H1 (cell line): Measurements from ENCODE around the gene CUBN. TPM values are rescaled to one million over a fixed set of nuclear protein-coding genes. Genes with fewer than 3 reads are reported as not detected.

Experiments
- CTCF ChIA-PET: fragments of 300-600 bp; sonication (Branson Sonifier 250); formaldehyde crosslinking; loops from one replicate; lab custom pipeline; 2021; ENCODE audit not compliant: partially characterized antibody; lab: Charles Lee
- POLR2A ChIA-PET: fragments of 300-600 bp; sonication (Branson Sonifier 250); formaldehyde crosslinking; loops from one replicate; lab custom pipeline; 2021; ENCODE audit warnings: inconsistent platforms; ENCODE audit not compliant: partially characterized antibody; lab: Charles Lee
- DNase-seq, 2 experiments: peaks; one replicate each; pipeline versions ENCODE4 v3.0.0 to v3.0.0-alpha.2; 2010 to 2022; ENCODE audit warnings: low spot score in 2 of 2, low read depth in 1 of 2, mixed read lengths in 1 of 2
- FAIRE-seq: peaks from 2 replicates; lab custom pipeline; 2011; peaks lifted over from hg19 to GRCh38; lab: Jason Lieb, UNC
- H2AFZ ChIP-seq: 2 replicates; pipeline ENCODE4 v1.8.1; 2012; ENCODE audit warnings: low read length, inconsistent platforms
- H2AK5ac ChIP-seq: 2 replicates; pipeline ENCODE4 v1.6.1; 2013; ENCODE audit warnings: low read depth, low read length
- H2BK120ac ChIP-seq: replicated peaks from 2 replicates; pipeline ENCODE3; 2013; ENCODE audit warnings: low read depth, low read length, inconsistent platforms
- H2BK12ac ChIP-seq: 2 replicates; pipeline ENCODE4 v1.6.1; 2013; ENCODE audit warnings: low read depth, low read length
- H2BK15ac ChIP-seq: 2 replicates; pipeline ENCODE4 v1.6.1; 2013; ENCODE audit warnings: low read length
- H2BK20ac ChIP-seq: 2 replicates; pipeline ENCODE4 v1.6.1; 2013; ENCODE audit warnings: low read length
- H2BK5ac ChIP-seq: 2 replicates; pipeline ENCODE4 v1.6.1; 2013; ENCODE audit warnings: low read depth, low read length
- H3K14ac ChIP-seq: 2 replicates; pipeline ENCODE4 v1.6.1; 2013; ENCODE audit warnings: inconsistent platforms; ENCODE audit not compliant: insufficient read length
- H3K18ac ChIP-seq: 2 replicates; pipeline ENCODE4 v1.6.1; 2013; ENCODE audit warnings: low read length; ENCODE audit errors: extremely low read depth
- H3K23ac ChIP-seq: 2 replicates; pipeline ENCODE4 v1.6.1; 2013; ENCODE audit warnings: inconsistent platforms; ENCODE audit not compliant: insufficient read length
- H3K23me2 ChIP-seq: 2 replicates; pipeline ENCODE4 v1.6.1; 2013; ENCODE audit warnings: low read depth, low read length
- H3K27ac ChIP-seq: 2 replicates; pipeline ENCODE4 v1.6.1; 2011; ENCODE audit warnings: low read depth, low read length, inconsistent platforms
- H3K27me3 ChIP-seq, 4 experiments: replicated peaks in 1 of 4; 1 replicate in 1 of 4; 2 replicates in 3 of 4; pipeline versions ENCODE4 v1.6.1 to v1.8.1; 2011 to 2013; ENCODE audit warnings: low read length in 3 of 4, mild to moderate bottlenecking in 3 of 4, inconsistent platforms in 2 of 4, mixed read lengths in 2 of 4, moderate library complexity in 1 of 4; ENCODE audit not compliant: control insufficient read depth in 3 of 4, insufficient read depth in 3 of 4; ENCODE audit errors: extremely low read depth in 1 of 4
- H3K36me3 ChIP-seq, 4 experiments: 2 replicates each; pipeline versions ENCODE4 v1.6.1 to v1.8.1; 2011 to 2013; ENCODE audit warnings: mild to moderate bottlenecking in 4 of 4, low read length in 3 of 4, moderate library complexity in 2 of 4, control low read depth in 1 of 4, inconsistent platforms in 1 of 4; ENCODE audit not compliant: insufficient read depth in 4 of 4, control insufficient read depth in 2 of 4
- H3K4ac ChIP-seq: replicated peaks from 2 replicates; pipeline ENCODE3; 2013; ENCODE audit warnings: low read length, low read depth, mixed read lengths, inconsistent platforms; ENCODE audit not compliant: insufficient read length
- H3K4me1 ChIP-seq, 4 experiments: replicated peaks in 1 of 4; 1 replicate in 1 of 4; 2 replicates in 3 of 4; pipeline versions ENCODE4 v1.6.1 to v1.8.1; 2011 to 2013; ENCODE audit warnings: low read length in 3 of 4, inconsistent platforms in 2 of 4, mixed read lengths in 1 of 4; ENCODE audit not compliant: insufficient read depth in 4 of 4, control insufficient read depth in 3 of 4
- H3K4me2 ChIP-seq, 2 experiments: 2 replicates each; pipeline versions ENCODE4 v1.6.1 to v1.8.1; 2011 to 2013; ENCODE audit warnings: low read depth in 2 of 2, low read length in 2 of 2, control low read depth in 1 of 2, inconsistent platforms in 1 of 2, mild to moderate bottlenecking in 1 of 2; ENCODE audit not compliant: insufficient read depth in 1 of 2
- H3K4me3 ChIP-seq, 4 experiments: fragments of 200-600, 300-600 bp in 1 of 4; sonication (generic), shearing (Covaris generic), sonication (Bioruptor Twin) in 1 of 4; 2 replicates each; pipeline versions ENCODE4 v1.5.1 to v1.8.1; 2011 to 2016; ENCODE audit warnings: low read length in 4 of 4, low read depth in 3 of 4, control low read depth in 2 of 4, inconsistent platforms in 2 of 4, mild to moderate bottlenecking in 2 of 4, mixed read lengths in 1 of 4, moderate library complexity in 1 of 4; ENCODE audit not compliant: insufficient read depth in 2 of 4; ENCODE audit errors: extremely low read depth in 1 of 4
- H3K56ac ChIP-seq: replicated peaks from 2 replicates; pipeline ENCODE3; 2013; ENCODE audit warnings: low read depth, mild to moderate bottlenecking, mixed read lengths, low read length, inconsistent platforms; ENCODE audit not compliant: insufficient read length
- H3K79me1 ChIP-seq: 2 replicates; pipeline ENCODE4 v1.6.1; 2013; ENCODE audit warnings: low read depth, low read length, control low read depth
- H3K79me2 ChIP-seq, 2 experiments: 2 replicates each; pipeline versions ENCODE4 v1.6.1 to v1.8.1; 2012 to 2013; ENCODE audit warnings: low read length in 2 of 2, mild to moderate bottlenecking in 2 of 2, inconsistent platforms in 1 of 2; ENCODE audit not compliant: insufficient read depth in 2 of 2, control insufficient read depth in 1 of 2
- H3K9ac ChIP-seq, 4 experiments: replicated peaks in 1 of 4; 1 replicate in 1 of 4; 2 replicates in 3 of 4; pipeline versions ENCODE4 v1.6.1 to v1.8.1; 2011 to 2013; ENCODE audit warnings: low read depth in 3 of 4, low read length in 3 of 4, control low read depth in 2 of 4, mild to moderate bottlenecking in 2 of 4, moderate library complexity in 2 of 4, inconsistent platforms in 1 of 4; ENCODE audit errors: extremely low read depth in 1 of 4
- H3K9me3 ChIP-seq, 2 experiments: 2 replicates each; pipeline versions ENCODE4 v1.6.1 to v1.8.1; 2012 to 2013; ENCODE audit warnings: mild to moderate bottlenecking in 2 of 2, moderate library complexity in 2 of 2, control low read depth in 1 of 2, inconsistent platforms in 1 of 2, low read depth in 1 of 2, low read length in 1 of 2, mixed read lengths in 1 of 2; ENCODE audit not compliant: insufficient read depth in 2 of 2
- H4K20me1 ChIP-seq, 2 experiments: replicated peaks in 1 of 2; 2 replicates each; pipeline versions ENCODE3 to v1.8.1; 2011 to 2013; ENCODE audit warnings: inconsistent platforms in 2 of 2, low read length in 2 of 2, mild to moderate bottlenecking in 1 of 2; ENCODE audit not compliant: insufficient read depth in 2 of 2, control insufficient read depth in 1 of 2
- H4K5ac ChIP-seq: 2 replicates; pipeline ENCODE4 v1.6.1; 2013; ENCODE audit warnings: low read length, low read depth, mixed read lengths, inconsistent platforms; ENCODE audit not compliant: insufficient read length
- H4K8ac ChIP-seq: 2 replicates; pipeline ENCODE4 v1.8.0; 2013; ENCODE audit warnings: mild to moderate bottlenecking, moderate library complexity, low read length, inconsistent platforms; ENCODE audit not compliant: insufficient read depth; ENCODE audit errors: extremely low read depth
- H4K91ac ChIP-seq: replicated peaks from 2 replicates; pipeline ENCODE3; 2013; ENCODE audit warnings: low read length, mixed read lengths, inconsistent platforms; ENCODE audit not compliant: insufficient read length
- ASH2L ChIP-seq: fragments of 200-600, 300-600 bp; sonication (generic); IDR thresholded peaks from one replicate; pipeline ENCODE4 v1.7.1; 2017; ENCODE audit warnings: low read length
- BACH1 ChIP-seq: IDR thresholded peaks from 2 replicates; pipeline ENCODE4 v1.6.1; 2012; ENCODE audit warnings: low read length, improper control_type of control experiment
- CHD1 ChIP-seq: IDR thresholded peaks from 2 replicates; pipeline ENCODE4 v1.6.1; 2012; ENCODE audit warnings: low read depth, low read length, improper control_type of control experiment
- EGR1 ChIP-seq: IDR thresholded peaks from 2 replicates; pipeline ENCODE4 v1.6.1; 2011; ENCODE audit warnings: low read depth, low read length, borderline replicate concordance
- EZH2 ChIP-seq: fragments of 200-600 bp; sonication (generic); IDR thresholded peaks from 2 replicates; pipeline ENCODE4 v1.7.1; 2012; ENCODE audit warnings: low read depth, mild to moderate bottlenecking, moderate library complexity, low read length, inconsistent platforms; ENCODE audit not compliant: severe bottlenecking
- JUN ChIP-seq: IDR thresholded peaks from 2 replicates; pipeline ENCODE4 v1.6.1; 2011; ENCODE audit warnings: low read depth, mild to moderate bottlenecking, improper control_type of control experiment, low read length
- KDM1A ChIP-seq: fragments of 200-600, 300-600 bp; sonication (generic); IDR thresholded peaks from 2 replicates; pipeline ENCODE4 v1.7.1; 2016; ENCODE audit warnings: mild to moderate bottlenecking, low read length, borderline replicate concordance
- RBBP5 ChIP-seq: IDR thresholded peaks from 2 replicates; pipeline ENCODE4 v1.7.1; 2012; ENCODE audit warnings: low read depth, mild to moderate bottlenecking, inconsistent platforms, low read length, moderate library complexity, borderline replicate concordance
- RFX5 ChIP-seq: IDR thresholded peaks from 2 replicates; pipeline ENCODE4 v1.6.1; 2011; ENCODE audit warnings: low read depth, low read length, improper control_type of control experiment, borderline replicate concordance
- SIRT6 ChIP-seq: IDR thresholded peaks from one replicate; pipeline ENCODE4 v1.7.1; 2012; ENCODE audit warnings: low read length, inconsistent platforms
- TAF7 ChIP-seq: optimal IDR thresholded peaks from 2 replicates; pipeline ENCODE3; 2011; ENCODE audit warnings: low read depth, mild to moderate bottlenecking, inconsistent platforms, low read length, moderate library complexity, borderline replicate concordance
- TBP ChIP-seq: IDR thresholded peaks from 2 replicates; pipeline ENCODE4 v1.6.1; 2011; ENCODE audit warnings: low read depth, low read length, improper control_type of control experiment
- YY1 ChIP-seq: IDR thresholded peaks from 2 replicates; pipeline ENCODE4 v1.6.1; 2011; ENCODE audit warnings: low read depth, mild to moderate bottlenecking, low read length
- WGBS, 2 experiments: shearing (Covaris generic) in 1 of 2; methylation state at CpG; one replicate each; pipeline versions ENCODE4 v1.1.6 to v1.1.7; 2013 to 2015; ENCODE audit warnings: low lambda C conversion rate in 2 of 2, mixed read lengths in 2 of 2, inconsistent platforms in 1 of 2, low coverage in 1 of 2, missing lambda C conversion rate in 1 of 2; ENCODE audit not compliant: insufficient replicate concordance in 2 of 2, insufficient coverage in 1 of 2, insufficient read length in 1 of 2; ENCODE audit errors: extremely low coverage in 1 of 2, missing lambda C conversion rate in 1 of 2; 5-methylcytosine and 5-hydroxymethylcytosine counted together
- polyA plus RNA-seq, 7 experiments: library from polyadenylated mRNA; depleted of rRNA in 3 of 7; stranded (reverse) in 5 of 7; unstranded in 2 of 7; fragments of >200 nt in 5 of 7; fragments of 200-250 nt in 2 of 7; gene quantifications; 1 replicate in 5 of 7; 2 replicates in 1 of 7; 4 replicates in 1 of 7; pipeline versions ENCODE4 v1.2.1 to v1.2.3, GENCODE V29; 2011 to 2013; ENCODE audit warnings: missing spikeins in 2 of 7, mixed read lengths in 2 of 7
- total RNA-seq: library from RNA; stranded (reverse); fragmentation: NEBNext Ultra II Directional; extraction: Animal tissue kit (Norgen Biotek cat#: 25700); gene quantifications from 2 replicates; pipeline ENCODE4 v1.2.1, GENCODE V29; 2021
- TF ChIP-seq, protein P1 (sequence below): IDR thresholded peaks from 2 replicates; pipeline ENCODE4 v1.6.1; 2012; ENCODE audit warnings: inconsistent platforms

Gene CUBN
- total and polyA plus RNA-seq, 2 of the 8 experiments (the other 6 are each of a cell fraction or from before 2014, with no cell fraction given), result 0.04 to 0.08 TPM

DNA sequence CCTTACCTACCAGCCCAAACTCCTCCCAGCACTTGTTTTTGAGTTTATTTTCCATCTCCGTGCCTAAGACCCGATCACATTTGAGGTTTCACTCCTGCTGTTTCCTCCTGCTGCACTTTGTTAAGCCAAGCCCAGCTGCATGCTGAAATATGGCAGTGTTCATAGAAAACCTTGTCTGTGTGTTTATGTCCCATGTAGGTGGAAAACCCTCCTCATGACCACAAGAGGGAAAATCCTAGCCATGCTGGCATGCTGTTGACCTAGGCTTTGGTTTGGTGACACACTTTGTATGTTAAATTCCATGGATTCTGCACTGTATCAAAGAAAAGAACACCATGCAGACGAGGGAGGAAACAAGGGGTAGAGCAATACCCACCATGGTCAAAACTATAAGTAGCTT lies 154.4 kb downstream of the CUBN start:
- Histone ChIP-seq H4K5ac (no peak overlapping the region), H3K9ac (no peak overlapping the region), H3K27ac (no peak overlapping the region), H4K8ac (no peak overlapping the region), H2AFZ (peak overlapping the region; percentile 70; the same call in 1 of the 2 replicates), H3K4ac (no peak overlapping the region), H2BK5ac (no peak overlapping the region), H3K56ac (no peak overlapping the region), H3K79me2 (no peaks in the 10 kb centered on the region), H3K4me1 (no peaks in the 10 kb centered on the region), H4K20me1 (no peaks in the 10 kb centered on the region), H4K91ac (no peak overlapping the region), H3K9me3 (no peaks in the 10 kb centered on the region; a peak in 1 of 4 replicates), H3K14ac (no peak overlapping the region), H2AK5ac (no peak overlapping the region), H2BK120ac (no peak overlapping the region), H3K4me3 (no peak overlapping the region), H2BK15ac (no peak overlapping the region), H3K18ac (no peak overlapping the region), H3K23me2 (no peaks in the 10 kb centered on the region), H3K4me2 (no peak overlapping the region), H3K36me3 (no peaks in the 10 kb centered on the region), H3K23ac (no peak overlapping the region), H3K79me1 (no peaks in the 10 kb centered on the region), H3K27me3 (no peaks in the 10 kb centered on the region), H2BK20ac (no peak overlapping the region), H2BK12ac (no peak overlapping the region)
- no peak for FAIRE-seq
- 87% methylated on average over 3 of the region's 3 CpGs; no CpG with 5 or more reads in 1 of the 2 experiments for WGBS, 2 experiments
- no peak for TF ChIP-seq JUN
- no peak for TF ChIP-seq EGR1
- TF ChIP-seq YY1, result no peak
- no peak for TF ChIP-seq EZH2
- no peak for TF ChIP-seq CHD1
- no peak for TF ChIP-seq SIRT6
- TF ChIP-seq, protein P1, sequence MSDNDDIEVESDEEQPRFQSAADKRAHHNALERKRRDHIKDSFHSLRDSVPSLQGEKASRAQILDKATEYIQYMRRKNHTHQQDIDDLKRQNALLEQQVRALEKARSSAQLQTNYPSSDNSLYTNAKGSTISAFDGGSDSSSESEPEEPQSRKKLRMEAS, result no peak
- TF ChIP-seq TAF7, result no peak
- TF ChIP-seq ASH2L, result no peak
- no peak for TF ChIP-seq KDM1A
- no peak for TF ChIP-seq RFX5
- TF ChIP-seq RBBP5, result no peak
- no peak for TF ChIP-seq TBP
- TF ChIP-seq BACH1, result no peak
- DNase-seq, result no peak
- CTCF ChIA-PET, result interaction anchor here (0.6 to 1.0 kb wide), 5 partner anchors 15 to 401 kb away, joined by 3 read pairs; no protein-coding TSS in a partner anchor
- POLR2A ChIA-PET, result no interaction called here
